HEK293 (cell line): ENCODE measurements around the gene NOVA2.

Experiments used
- CTCF ChIA-PET: fragments of 350-600 bp; formaldehyde crosslinking; extraction: SDS; loops from one replicate; lab custom pipeline; 2021; ENCODE audit warnings: antibody characterized with exemption; lab: Yijun Ruan, JAX
- POLR2A ChIA-PET: fragments of 300-600 bp; formaldehyde crosslinking; extraction: SDS; loops from one replicate; lab custom pipeline; 2020; ENCODE audit warnings: antibody characterized with exemption, inconsistent platforms; lab: Yijun Ruan, JAX
- H3K27ac ChIP-seq: fragments of 200-500 bp; sonication (Bioruptor generic); 2 replicates; pipeline ENCODE4 v1.5.1; 2014; ENCODE audit warnings: low read depth, low read length, control low read depth, inconsistent platforms; ENCODE audit errors: extremely low read depth
- H3K36me3 ChIP-seq, 2 experiments: fragments of 200-500 bp in 1 of 2; sonication (Bioruptor generic) in 1 of 2; 1 replicate in 1 of 2; 2 replicates in 1 of 2; pipeline ENCODE4 v1.5.1; 2014 to 2017; ENCODE audit warnings: inconsistent platforms in 2 of 2, low read length in 2 of 2; ENCODE audit not compliant: control insufficient read depth in 2 of 2, insufficient read depth in 1 of 2
- H3K4me1 ChIP-seq: fragments of 200-500 bp; sonication (Bioruptor generic); 2 replicates; pipeline ENCODE4 v1.5.1; 2014; ENCODE audit warnings: mild to moderate bottlenecking, low read length, inconsistent platforms; ENCODE audit not compliant: control insufficient read depth, insufficient read depth
- H3K4me3 ChIP-seq: 2 replicates; pipeline ENCODE4 v1.5.1; 2011; ENCODE audit warnings: low read depth, mild to moderate bottlenecking, control low read depth, low read length, moderate library complexity
- H3K9me3 ChIP-seq: fragments of 200-500 bp; sonication (Bioruptor generic); 2 replicates; pipeline ENCODE4 v1.5.1; 2014; ENCODE audit warnings: low read depth, low read length, inconsistent platforms; ENCODE audit not compliant: control insufficient read depth, insufficient read depth
- BCL11B ChIP-seq: fragments of 450-650 bp; formaldehyde crosslinking; IDR thresholded peaks from 2 replicates; pipeline ENCODE4 v1.5.1; 2016; ENCODE audit warnings: low read depth, missing biosample characterization, missing genetic modification characterization
- EGR2 ChIP-seq: fragments of 450-650 bp; formaldehyde crosslinking; IDR thresholded peaks from 2 replicates; pipeline ENCODE4 v1.5.1; 2016; ENCODE audit warnings: low read depth, missing biosample characterization, missing genetic modification characterization
- HOXC10 ChIP-seq: sonication (generic); formaldehyde crosslinking; IDR thresholded peaks from 2 replicates; pipeline ENCODE4 v1.8.1; 2023; ENCODE audit warnings: mild to moderate bottlenecking, missing genetic modification reagents
- INSM2 ChIP-seq: fragments of 450-650 bp; formaldehyde crosslinking; IDR thresholded peaks from 2 replicates; pipeline ENCODE4 v1.5.1; 2016; ENCODE audit warnings: missing biosample characterization, missing genetic modification characterization
- KLF1 ChIP-seq: fragments of 450-650 bp; formaldehyde crosslinking; IDR thresholded peaks from 2 replicates; pipeline ENCODE4 v1.5.1; 2016; ENCODE audit warnings: missing biosample characterization, missing genetic modification characterization
- MEIS1 ChIP-seq: sonication (generic); formaldehyde crosslinking; IDR thresholded peaks from 2 replicates; pipeline ENCODE4 v1.8.1; 2022; ENCODE audit warnings: missing genetic modification reagents, mild to moderate bottlenecking, borderline replicate concordance
- RBAK ChIP-seq: fragments of 450-650 bp; formaldehyde crosslinking; IDR thresholded peaks from 2 replicates; pipeline ENCODE4 v1.5.1; 2016; ENCODE audit warnings: missing biosample characterization, missing genetic modification characterization
- REPIN1 ChIP-seq: fragments of 450-650 bp; formaldehyde crosslinking; IDR thresholded peaks from 2 replicates; pipeline ENCODE4 v1.5.1; 2017; ENCODE audit warnings: missing biosample characterization, missing genetic modification characterization, low read depth
- SETDB1 ChIP-seq: IDR thresholded peaks from one replicate; pipeline ENCODE4 v1.6.1; 2017; ENCODE audit warnings: mild to moderate bottlenecking, low read length, moderate library complexity, mixed read lengths; ENCODE audit not compliant: insufficient read length
- YY2 ChIP-seq: fragments of 450-650 bp; formaldehyde crosslinking; IDR thresholded peaks from 2 replicates; pipeline ENCODE4 v1.5.1; 2016; ENCODE audit warnings: missing biosample characterization, missing genetic modification characterization
- ZBTB11 ChIP-seq: fragments of 450-650 bp; formaldehyde crosslinking; conservative IDR thresholded peaks from 2 replicates; pipeline ENCODE4 v1.5.1; 2016; ENCODE audit warnings: low read depth, missing biosample characterization, missing genetic modification characterization
- ZBTB17 ChIP-seq: fragments of 450-650 bp; formaldehyde crosslinking; IDR thresholded peaks from 2 replicates; pipeline ENCODE4 v1.5.1; 2016; ENCODE audit warnings: missing biosample characterization, missing genetic modification characterization
- ZBTB8A ChIP-seq: fragments of 450-650 bp; formaldehyde crosslinking; IDR thresholded peaks from 2 replicates; pipeline ENCODE4 v1.5.1; 2016; ENCODE audit warnings: missing biosample characterization, missing genetic modification characterization
- ZNF146 ChIP-seq: fragments of 450-650 bp; formaldehyde crosslinking; IDR thresholded peaks from 2 replicates; pipeline ENCODE4 v1.5.1; 2016; ENCODE audit warnings: missing biosample characterization, missing genetic modification characterization
- ZNF148 ChIP-seq: fragments of 450-650 bp; formaldehyde crosslinking; IDR thresholded peaks from 2 replicates; pipeline ENCODE4 v1.5.0; 2017; ENCODE audit warnings: missing biosample characterization, missing genetic modification characterization, borderline replicate concordance
- ZNF157 ChIP-seq: fragments of 450-650 bp; formaldehyde crosslinking; IDR thresholded peaks from 2 replicates; pipeline ENCODE4 v1.5.1; 2016; ENCODE audit warnings: missing biosample characterization, missing genetic modification characterization
- ZNF239 ChIP-seq: fragments of 450-650 bp; formaldehyde crosslinking; IDR thresholded peaks from 2 replicates; pipeline ENCODE4 v1.5.1; 2016; ENCODE audit warnings: missing biosample characterization, missing genetic modification characterization
- ZNF280D ChIP-seq: fragments of 450-650 bp; formaldehyde crosslinking; IDR thresholded peaks from 2 replicates; pipeline ENCODE4 v1.5.1; 2016; ENCODE audit warnings: missing biosample characterization, missing genetic modification characterization
- ZNF521 ChIP-seq: fragments of 450-650 bp; formaldehyde crosslinking; IDR thresholded peaks from 2 replicates; pipeline ENCODE4 v1.5.1; 2017; ENCODE audit warnings: missing biosample characterization, mild to moderate bottlenecking, missing genetic modification characterization
- ZNF530 ChIP-seq: fragments of 450-650 bp; formaldehyde crosslinking; IDR thresholded peaks from 2 replicates; pipeline ENCODE4 v1.5.1; 2016; ENCODE audit warnings: low read depth, missing biosample characterization, missing genetic modification characterization
- ZNF660 ChIP-seq: fragments of 450-650 bp; IDR thresholded peaks from 2 replicates; pipeline ENCODE4 v1.5.1; 2018; ENCODE audit warnings: missing biosample characterization, mild to moderate bottlenecking, missing genetic modification characterization

The NOVA2 gene

GRCh38 chr19:45995715-45996385 is 22.2 kb upstream of the NOVA2 start (continued):
- no peak for TF ChIP-seq ZNF280D (tag by site-specific recombination)
- TF ChIP-seq ZNF148 (tag by site-specific recombination): no peak
- TF ChIP-seq ZNF521 (tag by site-specific recombination): no peak
- TF ChIP-seq REPIN1: no peak
- no peak for TF ChIP-seq YY2 (tag by site-specific recombination)
- no peak for TF ChIP-seq ZNF530 (tag by site-specific recombination)
- TF ChIP-seq MEIS1: no peak
- no peak for TF ChIP-seq SETDB1
- TF ChIP-seq KLF1 (tag by site-specific recombination): 0 out of 2 replicates have a peak, but pooled peaks have one; percentile 6
- no peak for TF ChIP-seq HOXC10 (CRISPR knock-in tag)
- TF ChIP-seq EGR2 (tag by site-specific recombination): peak; percentile 4; the same call in 1 of the 2 replicates
- TF ChIP-seq ZNF660 (tag by site-specific recombination): peak; percentile 86
- peak; percentile 5; the same call in 1 of the 2 replicates for TF ChIP-seq ZBTB17 (tag by site-specific recombination)

GRCh38 chr19:45994998-45995714 is 21.5 kb upstream of the NOVA2 start, which contains the start of gene CCDC61:
CCDC61 (plus strand) TSS chr19:45995467; CDS start chr19:46003019, 7,552 bp downstream.
- peaks cover 4 to 6% of the 10 kb centered on the region in 2 experiments; a peak in 2 of 3 replicates for H3K36me3 ChIP-seq
- H3K4me1 ChIP-seq: peaks cover 12% of the 10 kb centered on the region
- no peak within 1 kb of the TSS; the same call in 1 of the 2 replicates for H3K27ac ChIP-seq
- peak within 1 kb of the TSS; percentile 62 for H3K4me3 ChIP-seq
- CTCF ChIA-PET: interaction anchor here (0.9 to 3.4 kb wide), 6 partner anchors 9 to 178 kb away, joined by 3 to 26 read pairs (median 8); no protein-coding TSS in a partner anchor
- POLR2A ChIA-PET: interaction anchor here (0.6 to 2.2 kb wide), 35 partner anchors 8 to 1553 kb away, joined by 3 to 30 read pairs (median 5); partner anchors contain the start of genes CCDC8, IRF2BP1, MYPOP and QPCTL
- no peaks in the 10 kb centered on the region for H3K9me3 ChIP-seq
- no peak for TF ChIP-seq ZNF146 (tag by site-specific recombination)
- TF ChIP-seq ZBTB8A (tag by site-specific recombination): no peak
- TF ChIP-seq ZNF148 (tag by site-specific recombination): no peak
- TF ChIP-seq ZBTB11 (tag by site-specific recombination): 0 out of 2 replicates have a peak, but pooled peaks have one; percentile 15
- TF ChIP-seq ZNF239: 0 out of 2 replicates have a peak, but pooled peaks have one; percentile 16
- peak; percentile 47; the same call in 1 of the 2 replicates for TF ChIP-seq BCL11B (tag by site-specific recombination)
- no peak for TF ChIP-seq INSM2 (tag by site-specific recombination)
- peak; percentile 22; the same call in 1 of the 2 replicates for TF ChIP-seq KLF1 (tag by site-specific recombination)
- TF ChIP-seq ZNF157 (tag by site-specific recombination): no peak
- peak; percentile 57; the same call in 1 of the 2 replicates for TF ChIP-seq RBAK (tag by site-specific recombination)
